Coronary artery (tissue), 2 donors: ENCODE data around the gene LINGO1.
A peak's percentile ranks its signal among the peaks of the same experiment; 100 is the strongest.

ENCODE experiments used
- DNase-seq: peaks from one replicate; pipeline ENCODE4 v3.0.0-alpha.2; 2017; ENCODE audit warnings: low spot score
- H3K27ac ChIP-seq, 2 donors: fragments of 200-600 bp; sonication (generic); one replicate each; pipeline ENCODE4 v1.5.1; 2016 to 2019
- H3K4me3 ChIP-seq: fragments of 200-600 bp; sonication (generic); 2 replicates; pipeline ENCODE4 v1.5.1; 2016; ENCODE audit warnings: mild to moderate bottlenecking, moderate library complexity
- TF ChIP-seq, protein P1 (sequence below): fragments of 200-600 bp; sonication (generic); IDR thresholded peaks from one replicate; pipeline ENCODE4 v1.5.1; 2019; ENCODE audit warnings: antibody characterized with exemption

The LINGO1 gene

GRCh38 chr15:77632534-77633133 is at the start of gene LINGO1:
TSS of gene LINGO1 (minus strand) at chr15:77632912. CDS start at chr15:77632315, 597 bp downstream.
- peak within 1 kb of the TSS in 1 of 2 donors; percentile 65 for H3K27ac ChIP-seq
- DNase-seq: no peak
- peak within 1 kb of the TSS; percentile 89 for H3K4me3 ChIP-seq
- TF ChIP-seq, protein P1, sequence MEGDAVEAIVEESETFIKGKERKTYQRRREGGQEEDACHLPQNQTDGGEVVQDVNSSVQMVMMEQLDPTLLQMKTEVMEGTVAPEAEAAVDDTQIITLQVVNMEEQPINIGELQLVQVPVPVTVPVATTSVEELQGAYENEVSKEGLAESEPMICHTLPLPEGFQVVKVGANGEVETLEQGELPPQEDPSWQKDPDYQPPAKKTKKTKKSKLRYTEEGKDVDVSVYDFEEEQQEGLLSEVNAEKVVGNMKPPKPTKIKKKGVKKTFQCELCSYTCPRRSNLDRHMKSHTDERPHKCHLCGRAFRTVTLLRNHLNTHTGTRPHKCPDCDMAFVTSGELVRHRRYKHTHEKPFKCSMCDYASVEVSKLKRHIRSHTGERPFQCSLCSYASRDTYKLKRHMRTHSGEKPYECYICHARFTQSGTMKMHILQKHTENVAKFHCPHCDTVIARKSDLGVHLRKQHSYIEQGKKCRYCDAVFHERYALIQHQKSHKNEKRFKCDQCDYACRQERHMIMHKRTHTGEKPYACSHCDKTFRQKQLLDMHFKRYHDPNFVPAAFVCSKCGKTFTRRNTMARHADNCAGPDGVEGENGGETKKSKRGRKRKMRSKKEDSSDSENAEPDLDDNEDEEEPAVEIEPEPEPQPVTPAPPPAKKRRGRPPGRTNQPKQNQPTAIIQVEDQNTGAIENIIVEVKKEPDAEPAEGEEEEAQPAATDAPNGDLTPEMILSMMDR: no peak

GRCh38 chr15:77681362-77681761 is 48.6 kb upstream of the LINGO1 start:
- Histone ChIP-seq H3K4me3 (no peak overlapping the region), H3K27ac (no peak overlapping the region)
- TF ChIP-seq, protein P1: no peak
- no peak for DNase-seq

- no peak overlapping the region for H3K27ac ChIP-seq
- no peak for DNase-seq
- H3K4me3 ChIP-seq: no peak overlapping the region
- TF ChIP-seq, protein P1: no peak
Measured at GRCh38 chr15:77676569-77677375, 44.1 kb upstream of the LINGO1 start.

GRCh38 chr15:77675806-77676415 is 43.2 kb upstream of the LINGO1 start:
- no peak for DNase-seq
- H3K27ac ChIP-seq: no peak overlapping the region
- TF ChIP-seq, protein P1: no peak

DNA sequence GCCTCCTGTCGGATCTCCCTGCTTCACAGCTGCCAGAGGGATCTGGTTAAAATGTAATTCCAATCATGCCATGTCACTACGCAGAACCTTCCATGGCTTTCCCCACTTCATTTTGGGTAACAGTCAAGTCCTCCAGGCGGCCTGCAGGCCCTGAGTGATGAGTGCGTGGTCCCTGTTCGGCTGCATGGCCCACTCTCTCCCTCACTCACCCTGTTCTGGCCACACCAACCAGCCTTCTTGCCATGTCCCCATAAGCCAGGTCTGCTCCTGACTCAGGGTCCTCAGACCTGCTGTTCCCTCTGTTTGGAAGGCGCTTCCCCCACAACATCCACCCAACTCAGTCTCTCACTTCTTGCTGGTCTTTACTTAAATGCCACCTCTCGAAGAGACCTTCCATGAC is 41.6 kb upstream of the LINGO1 start:
- Histone ChIP-seq H3K4me3 (no peak overlapping the region), H3K27ac (no peak overlapping the region)
- TF ChIP-seq, protein P1: no peak
- no peak for DNase-seq

More at GRCh38 chr15:77675806-77676415, 43.2 kb upstream of the LINGO1 start:
- no peak overlapping the region for H3K4me3 ChIP-seq

GRCh38 chr15:77673866-77674265 is 41.2 kb upstream of the LINGO1 start:
- DNase-seq: no peak
- Histone ChIP-seq H3K4me3 (no peak overlapping the region), H3K27ac (no peak overlapping the region)
- TF ChIP-seq, protein P1: no peak
